ENCODE data around the gene GRIFIN.

GRIFIN gene

GRCh38 chr7:2498708-2499107 is 22.5 kb upstream of the GRIFIN start:
- H4K20me1 ChIP-seq = 0 out of 22 replicates have a peak, but pooled peaks cover 0 to 3% (median 0%) of the 10 kb centered on the region in 11 experiments
- H3K27ac ChIP-seq = peak overlapping the region in 7 of 11 experiments; percentile 11 to 79 (median 56); a peak in 13 of 22 replicates
- TF ChIP-seq Cebpa-rat (IDR thresholded peaks at IDR 0.05) = no peak
- peak overlapping the region; percentile 58 to 96 (median 89); a peak in 21 of 22 replicates for H3K4me2 ChIP-seq
- peaks cover 0 to 33% (median 0%) of the 10 kb centered on the region in 11 experiments; a peak in 4 of 22 replicates for H3K27me3 ChIP-seq
- H3K4me1 ChIP-seq = peaks cover 34 to 97% (median 90%) of the 10 kb centered on the region in 10 experiments
- H3K4me3 ChIP-seq = no peak overlapping the region; a peak in 1 of 20 replicates
- peak overlapping the region in 9 of 11 experiments; percentile 19 to 66 (median 38); a peak in 12 of 22 replicates for H3K9ac ChIP-seq
- H3K36me3 ChIP-seq = no peaks in the 10 kb centered on the region
- no peaks in the 10 kb centered on the region for H3K9me3 ChIP-seq (replicated peaks in 1 of 11)

GRCh38 chr7:2497500-2498336 is 21.5 kb upstream of the GRIFIN start:
- H3K4me1 ChIP-seq = peaks cover 30 to 97% (median 90%) of the 10 kb centered on the region in 10 experiments
- H3K27ac ChIP-seq = peak overlapping the region in 8 of 11 experiments; percentile 22 to 79 (median 58); a peak in 13 of 22 replicates
- H3K27me3 ChIP-seq = peaks cover 0 to 24% (median 0%) of the 10 kb centered on the region in 11 experiments; a peak in 3 of 22 replicates
- no peaks in the 10 kb centered on the region for H4K20me1 ChIP-seq
- H3K4me2 ChIP-seq = peak overlapping the region; percentile 58 to 96 (median 89)
- H3K9ac ChIP-seq = peak overlapping the region in 7 of 11 experiments; percentile 14 to 66 (median 49); a peak in 11 of 22 replicates
- H3K9me3 ChIP-seq (replicated peaks in 1 of 11) = no peaks in the 10 kb centered on the region
- no peak for TF ChIP-seq Cebpa-rat (IDR thresholded peaks at IDR 0.05)
- peak overlapping the region in 2 of 10 experiments; percentile 6 to 13; a peak in 4 of 20 replicates for H3K4me3 ChIP-seq
- no peaks in the 10 kb centered on the region for H3K36me3 ChIP-seq

GRCh38 chr7:2497065-2497464 is 20.9 kb upstream of the GRIFIN start:
- H3K9me3 ChIP-seq (replicated peaks in 1 of 11) = no peaks in the 10 kb centered on the region
- peak overlapping the region in 10 of 11 experiments; percentile 72 to 96 (median 90); a peak in 19 of 22 replicates for H3K4me2 ChIP-seq
- H3K4me3 ChIP-seq = no peak overlapping the region
- H3K36me3 ChIP-seq = no peaks in the 10 kb centered on the region
- peak overlapping the region in 4 of 11 experiments; percentile 19 to 66 (median 62); a peak in 7 of 22 replicates for H3K9ac ChIP-seq
- peaks cover 30 to 92% (median 84%) of the 10 kb centered on the region in 10 experiments for H3K4me1 ChIP-seq
- no peak for TF ChIP-seq Cebpa-rat (IDR thresholded peaks at IDR 0.05)
- H3K27ac ChIP-seq = peak overlapping the region in 4 of 11 experiments; percentile 43 to 79 (median 62); a peak in 6 of 22 replicates
- H3K27me3 ChIP-seq = peaks cover 0 to 24% (median 0%) of the 10 kb centered on the region in 11 experiments; a peak in 3 of 22 replicates
- H4K20me1 ChIP-seq = no peaks in the 10 kb centered on the region

GRCh38 chr7:2496375-2496774 is 20.2 kb upstream of the GRIFIN start:
- H3K4me1 ChIP-seq = peaks cover 30 to 85% (median 77%) of the 10 kb centered on the region in 10 experiments
- no peaks in the 10 kb centered on the region for H4K20me1 ChIP-seq
- H3K36me3 ChIP-seq = no peaks in the 10 kb centered on the region
- TF ChIP-seq Cebpa-rat (IDR thresholded peaks at IDR 0.05) = no peak
- H3K4me3 ChIP-seq = no peak overlapping the region
- no peaks in the 10 kb centered on the region for H3K9me3 ChIP-seq (replicated peaks in 1 of 11)
- H3K9ac ChIP-seq = no peak overlapping the region; a peak in 1 of 22 replicates
- peaks cover 0 to 24% (median 0%) of the 10 kb centered on the region in 11 experiments; a peak in 3 of 22 replicates for H3K27me3 ChIP-seq
- H3K4me2 ChIP-seq = peak overlapping the region in 4 of 11 experiments; percentile 12 to 40 (median 18); a peak in 5 of 22 replicates
- H3K27ac ChIP-seq = 0 out of 22 replicates have a peak overlapping the region, but pooled peaks of 1 of the 11 experiments have one; percentile 1

- no peak overlapping the region for H3K9ac ChIP-seq
- no peaks in the 10 kb centered on the region for H3K36me3 ChIP-seq
- H3K4me1 ChIP-seq = peaks cover 30 to 81% (median 72%) of the 10 kb centered on the region in 10 experiments
- no peak overlapping the region for H3K4me3 ChIP-seq
- H3K9me3 ChIP-seq (replicated peaks in 1 of 11) = no peaks in the 10 kb centered on the region
- H3K27me3 ChIP-seq = peaks cover 0 to 24% (median 0%) of the 10 kb centered on the region in 11 experiments; a peak in 3 of 22 replicates
- H3K4me2 ChIP-seq = peak overlapping the region in 8 of 11 experiments; percentile 63 to 83 (median 78); a peak in 14 of 22 replicates
- no peak for TF ChIP-seq Cebpa-rat (IDR thresholded peaks at IDR 0.05)
- peak overlapping the region in 2 of 11 experiments; percentile 32 to 36; a peak in 2 of 22 replicates for H3K27ac ChIP-seq
- H4K20me1 ChIP-seq = no peaks in the 10 kb centered on the region
Observed at GRCh38 chr7:2495418-2496299, 19.5 kb upstream of the GRIFIN start.

- Histone ChIP-seq H3K9ac (peak overlapping the region in 4 of 11 experiments; percentile 35 to 50 (median 42); a peak in 5 of 22 replicates), H3K4me2 (peak overlapping the region; percentile 44 to 83 (median 77); a peak in 21 of 22 replicates), H3K36me3 (no peaks in the 10 kb centered on the region), H3K27me3 (peaks cover 0 to 28% (median 0%) of the 10 kb centered on the region in 11 experiments; a peak in 3 of 22 replicates), H3K4me3 (no peak overlapping the region), H4K20me1 (no peaks in the 10 kb centered on the region), H3K27ac (peak overlapping the region in 4 of 11 experiments; percentile 28 to 62 (median 48); a peak in 7 of 22 replicates), H3K4me1 (peaks cover 41 to 81% (median 74%) of the 10 kb centered on the region in 10 experiments), H3K9me3 (replicated peaks in 1 of 11) (no peaks in the 10 kb centered on the region)
- TF ChIP-seq Cebpa-rat (IDR thresholded peaks at IDR 0.05) = no peak
Observed at GRCh38 chr7:2494191-2495130, 18.3 kb upstream of the GRIFIN start.

Measured in BLaER1 treated with 17β-estradiol and CSF1 and Interleukin-3, amounts not matched to agents 10 nM and 100 nM (cell line).